HL-60 (cell line): Measurements from ENCODE around the gene SELENOP.

Experiments used
- DNase-seq, 2 experiments: peaks; one replicate each; pipeline ENCODE4 v3.0.0-alpha.2; 2010 to 2020; ENCODE audit warnings: low read depth in 1 of 2, low spot score in 1 of 2
- H3K27ac ChIP-seq: fragments of 250-450 bp; sonication (Bioruptor Pico); replicated peaks from 2 replicates; pipeline ENCODE4 v1.5.1; 2020; ENCODE audit warnings: mild to moderate bottlenecking, moderate library complexity
- H3K27me3 ChIP-seq: fragments of 250-450 bp; sonication (Bioruptor Pico); 2 replicates; pipeline ENCODE4 v1.5.1; 2021; ENCODE audit warnings: mild to moderate bottlenecking, moderate library complexity; ENCODE audit not compliant: insufficient read depth, poor library complexity, severe bottlenecking
- H3K4me3 ChIP-seq: replicated peaks from 2 replicates; pipeline ENCODE4 v1.5.1; 2011; ENCODE audit warnings: mild to moderate bottlenecking, control low read depth, low read length; ENCODE audit not compliant: insufficient read depth
- CTCF ChIP-seq: IDR thresholded peaks from one replicate; pipeline ENCODE4 v1.5.1; 2011; ENCODE audit warnings: low read length, control low read depth, inconsistent platforms; ENCODE audit not compliant: insufficient read depth
- GABPA ChIP-seq: IDR thresholded peaks from 2 replicates; pipeline ENCODE4 v1.6.1; 2012; ENCODE audit warnings: low read depth
- POLR2AphosphoS5 ChIP-seq: IDR thresholded peaks from 2 replicates; pipeline ENCODE4 v1.6.1; 2012; ENCODE audit warnings: low read depth
- REST ChIP-seq: IDR thresholded peaks from 2 replicates; pipeline ENCODE4 v1.6.1; 2012; ENCODE audit warnings: low read depth; ENCODE audit not compliant: insufficient replicate concordance
- SPI1 ChIP-seq: IDR thresholded peaks from 2 replicates; pipeline ENCODE4 v1.6.1; 2012; ENCODE audit warnings: low read depth, mild to moderate bottlenecking, borderline replicate concordance

SELENOP gene

GRCh38 chr5:42799668-42800114 lies 12.0 kb downstream of the SELENOP start:
- no peak overlapping the region for H3K4me3 ChIP-seq
- TF ChIP-seq GABPA (no peak), REST (no peak), CTCF (no peak)
- no peaks in the 10 kb centered on the region for H3K27me3 ChIP-seq
- no peak overlapping the region for H3K27ac ChIP-seq
- DNase-seq = no peak

- H3K4me3 ChIP-seq = no peak overlapping the region
Observed at GRCh38 chr5:42799241-42799608, 12.5 kb downstream of the SELENOP start.

More at GRCh38 chr5:42799241-42799608, 12.5 kb downstream of the SELENOP start:
- no peak for DNase-seq
- TF ChIP-seq POLR2AphosphoS5 (no peak), GABPA (no peak), CTCF (no peak), SPI1 (no peak), REST (no peak)
- H3K27me3 ChIP-seq = no peaks in the 10 kb centered on the region
- no peak overlapping the region for H3K27ac ChIP-seq
